ENCODE measurements around the gene RGP1. TPM values are rescaled to one million over a fixed set of nuclear protein-coding genes. Genes with fewer than 3 reads are reported as not detected.

Gene RGP1
- total RNA-seq, 1 experiment from 2014 or later: 25.1 TPM

- H2AFZ ChIP-seq: no peak overlapping the region
- H3K27me3 ChIP-seq (ENCODE audit: insufficient read depth, low read depth): no peaks in the 10 kb centered on the region
- intact Hi-C loops (cut with micrococcal nuclease; ENCODE audit: unreplicated experiment): no loop called here
- no peak for DNase-seq
- no peaks in the 10 kb centered on the region for H3K79me2 ChIP-seq (ENCODE audit: low read depth)
- H3K4me1 ChIP-seq (replicated peaks; ENCODE audit: insufficient read depth): no peaks in the 10 kb centered on the region
- H3F3A ChIP-seq (ENCODE audit: insufficient read depth, low read depth): no peaks in the 10 kb centered on the region
- ChIA-PET POLR2A (ENCODE audit: unreplicated experiment) (no interaction called here), CTCF (no interaction called here)
- H3K4me3 ChIP-seq: no peak overlapping the region
- H3K4me2 ChIP-seq: no peak overlapping the region
- no peak overlapping the region for H3K27ac ChIP-seq
- BruUV-seq (replicated peaks): no TSS peak
- no peaks in the 10 kb centered on the region for H3K9me2 ChIP-seq (ENCODE audit: insufficient read depth)
- TF ChIP-seq CTCF (conservative IDR thresholded peaks at IDR 0.05) (no peak), EZH2 (IDR thresholded peaks at IDR 0.05; ENCODE audit: low read depth) (no peak)
- H4K20me1 ChIP-seq (ENCODE audit: insufficient read depth): no peaks in the 10 kb centered on the region
- no peaks in the 10 kb centered on the region for H3K36me3 ChIP-seq (ENCODE audit: low read depth)
- no peaks in the 10 kb centered on the region for H3K9me3 ChIP-seq (ENCODE audit: insufficient read depth, low read depth)
Measured at GRCh38 chr9:35702696-35703095, 46.4 kb upstream of the RGP1 start.

DNA sequence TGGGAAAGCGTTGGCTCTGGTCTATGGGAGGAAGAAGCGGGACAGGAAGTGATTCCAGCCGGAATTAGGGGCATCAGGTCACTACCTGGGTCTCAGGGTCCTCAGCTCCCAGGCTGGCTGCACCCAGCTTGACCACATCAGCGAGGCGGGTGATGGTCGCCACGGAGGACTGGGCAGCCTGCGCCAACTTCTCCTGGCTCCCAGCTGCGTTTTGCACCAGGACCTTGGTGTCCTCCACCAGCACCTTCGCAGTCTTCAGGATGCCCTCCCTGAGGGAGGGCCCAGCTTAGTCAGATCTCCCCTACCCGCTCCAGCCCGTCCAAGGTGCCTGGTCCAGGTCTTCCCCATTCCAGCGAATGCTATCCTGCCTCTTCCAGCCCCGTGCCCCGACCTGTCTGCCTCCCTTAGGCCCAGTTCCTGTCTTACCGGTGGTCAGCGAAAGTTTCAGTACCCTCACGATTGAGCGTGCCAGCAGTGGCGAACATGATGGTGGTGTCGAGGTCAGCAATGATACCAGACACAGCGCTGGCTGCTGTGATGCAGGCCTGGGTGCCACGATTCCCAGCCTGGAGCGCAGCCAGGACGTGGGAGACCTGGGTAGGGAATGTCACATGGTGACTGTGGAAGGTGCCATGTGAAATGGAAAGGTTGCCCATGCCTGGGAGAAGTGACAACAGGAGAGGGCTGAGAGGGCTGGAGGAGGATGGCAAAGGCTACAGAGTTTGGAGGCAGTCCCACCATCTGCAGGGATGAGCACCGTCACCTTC lies 45.0 kb upstream of the RGP1 start:
- no TSS peak for BruUV-seq (replicated peaks)
- no peak for DNase-seq
- CTCF ChIA-PET: no interaction called here

GRCh38 chr9:35705372-35705771 lies 43.7 kb upstream of the RGP1 start:
- Histone ChIP-seq H3K79me2 (ENCODE audit: low read depth) (no peaks in the 10 kb centered on the region), H3K4me1 (replicated peaks; ENCODE audit: insufficient read depth) (no peaks in the 10 kb centered on the region), H3K4me2 (no peak overlapping the region), H3K36me3 (ENCODE audit: low read depth) (no peaks in the 10 kb centered on the region), H3K27ac (no peak overlapping the region), H2AFZ (no peak overlapping the region), H3K4me3 (no peak overlapping the region), H3K9me3 (ENCODE audit: insufficient read depth, low read depth) (no peaks in the 10 kb centered on the region), H4K20me1 (ENCODE audit: insufficient read depth) (no peaks in the 10 kb centered on the region), H3K27me3 (ENCODE audit: insufficient read depth, low read depth) (no peaks in the 10 kb centered on the region), H3F3A (ENCODE audit: insufficient read depth, low read depth) (no peaks in the 10 kb centered on the region), H3K9me2 (ENCODE audit: insufficient read depth) (no peaks in the 10 kb centered on the region)
- no peak for DNase-seq
- TF ChIP-seq CTCF (conservative IDR thresholded peaks at IDR 0.05) (no peak), EZH2 (IDR thresholded peaks at IDR 0.05; ENCODE audit: low read depth) (no peak)
- BruUV-seq (replicated peaks): no TSS peak
- intact Hi-C loops (cut with micrococcal nuclease; ENCODE audit: unreplicated experiment): no loop called here
- ChIA-PET POLR2A (ENCODE audit: unreplicated experiment) (no interaction called here), CTCF (interaction anchor here (0.6 kb wide), 1 partner anchor 12 kb away, joined by 6 read pairs; no protein-coding TSS in a partner anchor)

More for the DNA sequence above, 45.0 kb upstream of the RGP1 start:
- Histone ChIP-seq H3K79me2 (ENCODE audit: low read depth) (no peaks in the 10 kb centered on the region), H4K20me1 (ENCODE audit: insufficient read depth) (no peaks in the 10 kb centered on the region), H3K27me3 (ENCODE audit: insufficient read depth, low read depth) (no peaks in the 10 kb centered on the region), H3F3A (ENCODE audit: insufficient read depth, low read depth) (no peaks in the 10 kb centered on the region), H3K4me3 (no peak overlapping the region), H3K4me1 (replicated peaks; ENCODE audit: insufficient read depth) (no peaks in the 10 kb centered on the region), H3K9me2 (ENCODE audit: insufficient read depth) (no peaks in the 10 kb centered on the region), H3K27ac (no peak overlapping the region), H3K9me3 (ENCODE audit: insufficient read depth, low read depth) (no peaks in the 10 kb centered on the region), H3K4me2 (no peak overlapping the region), H3K36me3 (ENCODE audit: low read depth) (no peaks in the 10 kb centered on the region), H2AFZ (no peak overlapping the region)
- POLR2A ChIA-PET (ENCODE audit: unreplicated experiment): no interaction called here
- intact Hi-C loops (cut with micrococcal nuclease; ENCODE audit: unreplicated experiment): no loop called here
- TF ChIP-seq CTCF (conservative IDR thresholded peaks at IDR 0.05): no peak
